ENCODE data around the gene LIN28A.

Gene LIN28A

GRCh38 chr1:26405281-26405915 is 5.2 kb upstream of the LIN28A start:
- TF ChIP-seq SIN3A (IDR thresholded peaks at IDR 0.05; ENCODE audit: borderline replicate concordance, insufficient read depth, low read length) (no peak), REST (IDR thresholded peaks at IDR 0.05; ENCODE audit: insufficient read depth in 1 of 2, low read depth in 2 of 2, low read length in 2 of 2) (no peak), POLR2AphosphoS5 (IDR thresholded peaks at IDR 0.05; ENCODE audit: low read depth, low read length) (no peak), TAF1 (IDR thresholded peaks at IDR 0.05; ENCODE audit: borderline replicate concordance, insufficient read depth, low read length) (no peak), FOXP2 (optimal IDR thresholded peaks at IDR 0.05; ENCODE audit: borderline replicate concordance, extremely low read depth, extremely low read length, insufficient read depth) (no peak)

- TF ChIP-seq POLR2AphosphoS5 (IDR thresholded peaks at IDR 0.05; ENCODE audit: low read depth, low read length) (no peak), REST (IDR thresholded peaks at IDR 0.05; ENCODE audit: insufficient read depth in 1 of 2, low read depth in 2 of 2, low read length in 2 of 2) (peak; percentile 100), FOXP2 (optimal IDR thresholded peaks at IDR 0.05; ENCODE audit: borderline replicate concordance, extremely low read depth, extremely low read length, insufficient read depth) (no peak), TAF1 (IDR thresholded peaks at IDR 0.05; ENCODE audit: borderline replicate concordance, insufficient read depth, low read length) (no peak), SIN3A (IDR thresholded peaks at IDR 0.05; ENCODE audit: borderline replicate concordance, insufficient read depth, low read length) (peak; percentile 100)
These were observed 2.0 kb upstream of the LIN28A start for GRCh38 chr1:26408604-26409003.

- TF ChIP-seq POLR2AphosphoS5 (IDR thresholded peaks at IDR 0.05; ENCODE audit: low read depth, low read length) (no peak), REST (IDR thresholded peaks at IDR 0.05; ENCODE audit: insufficient read depth in 1 of 2, low read depth in 2 of 2, low read length in 2 of 2) (no peak; a peak in 1 of 4 replicates), SIN3A (IDR thresholded peaks at IDR 0.05; ENCODE audit: borderline replicate concordance, insufficient read depth, low read length) (no peak), FOXP2 (optimal IDR thresholded peaks at IDR 0.05; ENCODE audit: borderline replicate concordance, extremely low read depth, extremely low read length, insufficient read depth) (no peak), TAF1 (IDR thresholded peaks at IDR 0.05; ENCODE audit: borderline replicate concordance, insufficient read depth, low read length) (no peak)
These were observed 1.3 kb upstream of the LIN28A start for GRCh38 chr1:26409191-26409807.

GRCh38 chr1:26411624-26412074 is 1.0 kb downstream of the LIN28A start:
- TF ChIP-seq SIN3A (IDR thresholded peaks at IDR 0.05; ENCODE audit: borderline replicate concordance, insufficient read depth, low read length) (no peak), TAF1 (IDR thresholded peaks at IDR 0.05; ENCODE audit: borderline replicate concordance, insufficient read depth, low read length) (no peak), POLR2AphosphoS5 (IDR thresholded peaks at IDR 0.05; ENCODE audit: low read depth, low read length) (no peak), REST (IDR thresholded peaks at IDR 0.05; ENCODE audit: insufficient read depth in 1 of 2, low read depth in 2 of 2, low read length in 2 of 2) (no peak), FOXP2 (optimal IDR thresholded peaks at IDR 0.05; ENCODE audit: borderline replicate concordance, extremely low read depth, extremely low read length, insufficient read depth) (no peak)
